Measurements from ENCODE around the gene AFF3.

AFF3 gene

GRCh38 chr2:100040906-100041305 is 101.5 kb downstream of the AFF3 start:
- DNase-seq = no peak

DNA sequence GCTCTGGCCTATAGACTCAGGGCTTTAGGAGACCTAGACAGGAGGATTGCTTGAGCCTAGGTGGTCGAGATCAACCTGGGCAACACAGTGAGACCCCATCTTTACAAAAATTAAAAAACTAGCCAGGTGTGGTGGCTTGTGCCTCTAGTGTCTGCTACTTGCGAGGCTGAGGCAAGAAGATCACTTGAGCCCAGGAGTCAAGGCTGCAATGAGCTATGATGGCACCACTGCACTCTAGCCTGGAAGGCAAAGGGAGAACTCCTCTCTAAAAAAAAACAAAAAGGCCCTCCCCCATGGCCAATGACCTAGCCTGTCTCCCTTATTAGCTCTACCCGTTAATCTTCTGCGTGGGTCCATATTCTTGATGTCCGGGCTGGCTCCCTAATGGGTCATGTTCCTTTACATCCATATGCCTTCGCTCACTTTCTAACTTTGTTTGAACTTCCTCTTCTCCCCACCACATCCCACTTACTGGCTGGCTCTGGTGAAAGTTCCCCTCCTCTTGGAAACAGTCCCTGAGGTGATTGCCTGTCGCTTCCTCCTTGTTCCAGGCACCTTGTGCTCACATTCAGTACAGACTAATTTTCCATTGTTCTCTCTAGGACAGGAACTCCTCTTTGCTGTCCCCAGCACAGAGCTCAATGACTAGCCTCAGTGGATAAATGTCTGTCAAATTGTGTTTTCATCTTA is 103.0 kb downstream of the AFF3 start:
- DNase-seq = no peak

DNA sequence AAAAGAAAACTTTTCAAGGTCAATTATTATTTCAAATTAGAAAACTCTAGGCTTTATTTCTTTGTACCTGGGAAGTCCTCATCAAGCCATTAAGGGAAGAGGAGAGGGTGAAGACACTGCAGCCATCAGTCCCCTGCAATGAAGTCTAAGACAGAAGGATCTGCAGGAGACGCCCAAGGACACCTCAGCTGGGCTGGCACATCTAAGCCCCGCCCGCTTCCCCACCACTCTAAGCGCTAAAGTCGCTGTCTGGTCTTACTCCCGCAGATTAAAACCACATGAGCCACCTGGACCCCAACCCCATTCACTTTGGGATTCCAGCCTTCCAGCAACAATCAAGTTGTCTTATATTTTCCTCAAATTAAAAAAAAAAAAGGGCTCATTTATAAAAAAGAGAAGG is 104.4 kb downstream of the AFF3 start:
- no peak for DNase-seq

DNA sequence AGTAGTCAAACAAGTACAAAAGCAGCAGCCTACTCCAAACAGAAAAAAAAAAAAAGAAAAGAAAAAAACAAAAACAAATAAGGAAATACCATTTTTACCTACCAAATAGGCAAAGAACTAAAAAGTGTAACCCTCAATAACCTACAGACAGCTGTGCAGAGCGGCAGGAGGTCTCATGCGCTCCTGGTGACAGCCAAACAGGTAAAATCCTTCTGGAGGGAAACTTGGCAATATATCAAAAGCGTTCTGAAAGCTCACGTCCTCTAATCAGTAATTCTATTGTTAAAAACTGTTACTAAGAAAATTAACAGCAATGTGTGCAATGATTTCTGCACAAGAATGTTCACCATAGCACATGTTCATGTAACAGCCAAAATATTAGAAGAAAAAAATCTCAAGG is 105.6 kb downstream of the AFF3 start:
- DNase-seq = peak; percentile 77

- DNase-seq = no peak
Measured at GRCh38 chr2:100036026-100036425, 106.4 kb downstream of the AFF3 start.

DNA sequence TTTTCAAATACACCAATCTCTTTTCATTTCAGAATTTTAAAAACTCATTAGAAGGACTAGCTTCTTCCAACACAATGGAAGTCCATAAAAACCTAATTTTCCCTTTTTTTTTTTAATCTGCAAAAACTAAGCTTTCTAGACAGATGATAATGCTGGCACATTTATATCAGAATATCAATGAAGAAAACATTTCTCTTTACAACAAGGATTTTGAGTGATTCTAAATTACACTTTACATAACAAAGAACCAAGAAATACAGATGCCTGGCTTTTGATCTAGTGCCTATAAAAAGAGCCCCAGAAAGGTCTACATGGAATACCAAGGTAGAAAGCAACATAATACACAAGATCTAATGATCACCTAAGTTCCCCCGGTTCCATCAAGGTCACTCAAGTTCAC is 108.0 kb downstream of the AFF3 start:
- DNase-seq = no peak

GRCh38 chr2:100033976-100034375 is 108.4 kb downstream of the AFF3 start:
- no peak for DNase-seq

DNA sequence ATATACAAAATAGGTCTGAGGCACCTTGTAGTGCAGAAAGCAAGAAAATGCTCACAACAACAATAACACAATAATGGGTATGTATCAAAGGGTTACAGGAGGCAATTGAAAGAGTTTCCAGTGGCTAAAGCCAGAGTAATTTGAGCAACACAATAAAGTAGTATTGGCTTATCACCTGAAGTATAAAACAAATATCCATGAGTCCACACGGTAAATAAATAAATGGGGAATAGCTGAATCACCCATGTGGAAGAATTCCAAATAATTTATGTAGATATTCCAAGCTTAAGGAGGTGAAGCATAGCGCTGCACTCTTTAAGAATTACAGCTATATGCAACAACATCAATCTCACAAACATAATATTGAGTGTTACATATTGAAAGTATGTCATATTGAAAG is 110.8 kb downstream of the AFF3 start:
- no peak for DNase-seq

GRCh38 chr2:100029460-100029859 is 112.9 kb downstream of the AFF3 start:
- DNase-seq = no peak

GRCh38 chr2:100021791-100022340 is 120.5 kb downstream of the AFF3 start:
- no peak for DNase-seq

DNA sequence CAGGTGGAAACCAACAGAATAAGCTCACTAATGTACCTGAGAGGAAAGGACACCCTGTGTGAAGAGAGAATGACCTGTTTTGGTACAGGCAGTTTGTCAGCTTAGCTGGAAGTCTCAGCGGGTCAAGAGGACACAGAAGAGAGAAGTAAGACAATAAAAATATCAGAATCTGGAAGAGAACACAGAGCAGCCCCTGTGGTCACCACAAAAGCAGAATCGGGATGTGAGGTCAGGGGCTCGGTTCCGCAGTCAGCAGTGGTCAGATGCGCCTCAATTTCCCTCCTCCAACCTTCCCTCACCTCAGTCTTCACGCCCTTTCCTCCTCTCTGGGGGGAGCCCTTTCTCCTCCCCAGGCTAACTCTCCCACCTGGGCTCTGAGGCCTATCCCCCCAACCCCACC is 122.9 kb downstream of the AFF3 start:
- no peak for DNase-seq

DNA sequence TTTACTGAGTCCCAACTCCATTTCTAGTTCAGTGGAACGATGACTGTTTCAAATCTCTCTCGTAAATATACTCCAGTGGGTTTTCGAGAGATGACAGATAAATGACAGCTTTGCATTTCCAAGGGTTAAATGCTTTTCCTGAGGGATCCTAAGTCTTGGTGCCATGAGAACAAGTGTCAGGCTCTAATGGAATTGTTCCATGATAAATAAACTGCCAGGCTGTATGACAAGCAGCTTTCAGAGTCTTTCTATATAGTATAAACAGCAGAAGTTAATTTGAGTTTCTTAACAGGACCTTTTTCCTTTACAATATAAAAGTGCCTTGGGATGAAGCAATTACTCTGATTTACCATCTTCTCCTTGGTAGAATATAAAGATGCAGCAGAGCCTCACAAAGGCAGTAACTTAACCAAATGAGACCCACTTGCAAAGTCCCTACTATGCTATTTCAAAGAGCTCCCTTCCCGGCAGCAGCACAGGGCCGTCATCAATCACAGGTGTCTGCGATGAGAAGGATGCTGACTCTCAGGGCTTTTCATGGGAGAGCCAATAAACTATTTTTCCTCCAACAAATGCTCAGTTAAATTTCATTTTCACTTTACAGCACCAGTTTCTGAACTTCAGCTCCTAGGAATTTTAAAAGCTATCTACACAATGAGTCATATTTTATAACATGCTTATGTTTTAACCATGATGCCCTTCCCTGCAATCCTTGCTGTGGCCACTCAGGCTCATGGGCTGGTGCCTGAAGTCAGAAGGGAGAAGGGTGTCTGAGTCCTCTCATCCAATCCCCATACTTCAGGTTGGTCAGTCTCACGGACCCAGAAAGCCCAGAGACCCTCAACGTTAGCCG is 123.8 kb downstream of the AFF3 start:
- no peak for DNase-seq

DNA sequence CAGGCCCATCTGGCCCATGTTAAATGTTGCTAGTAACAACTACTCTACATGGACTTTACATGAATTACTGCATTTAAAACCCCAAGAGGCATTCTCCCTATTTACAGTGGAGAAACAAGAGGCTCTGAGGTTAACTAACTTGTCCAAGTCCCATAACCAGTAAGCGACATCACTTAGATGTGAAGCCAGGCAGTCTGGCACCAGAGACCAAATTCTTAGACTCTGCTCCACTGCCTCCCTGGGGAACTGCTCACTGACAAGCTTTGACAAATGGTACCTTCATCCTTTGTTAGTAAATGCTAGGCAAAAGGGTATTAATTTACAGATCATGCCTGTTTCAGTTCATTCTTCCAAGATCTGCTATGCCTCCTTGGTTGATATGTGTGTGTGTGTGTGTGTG is 124.8 kb downstream of the AFF3 start:
- no peak for DNase-seq

GRCh38 chr2:100016756-100017155 is 125.6 kb downstream of the AFF3 start:
- DNase-seq = no peak

- DNase-seq = no peak
Measured at GRCh38 chr2:100015849-100016248, 126.5 kb downstream of the AFF3 start.

DNA sequence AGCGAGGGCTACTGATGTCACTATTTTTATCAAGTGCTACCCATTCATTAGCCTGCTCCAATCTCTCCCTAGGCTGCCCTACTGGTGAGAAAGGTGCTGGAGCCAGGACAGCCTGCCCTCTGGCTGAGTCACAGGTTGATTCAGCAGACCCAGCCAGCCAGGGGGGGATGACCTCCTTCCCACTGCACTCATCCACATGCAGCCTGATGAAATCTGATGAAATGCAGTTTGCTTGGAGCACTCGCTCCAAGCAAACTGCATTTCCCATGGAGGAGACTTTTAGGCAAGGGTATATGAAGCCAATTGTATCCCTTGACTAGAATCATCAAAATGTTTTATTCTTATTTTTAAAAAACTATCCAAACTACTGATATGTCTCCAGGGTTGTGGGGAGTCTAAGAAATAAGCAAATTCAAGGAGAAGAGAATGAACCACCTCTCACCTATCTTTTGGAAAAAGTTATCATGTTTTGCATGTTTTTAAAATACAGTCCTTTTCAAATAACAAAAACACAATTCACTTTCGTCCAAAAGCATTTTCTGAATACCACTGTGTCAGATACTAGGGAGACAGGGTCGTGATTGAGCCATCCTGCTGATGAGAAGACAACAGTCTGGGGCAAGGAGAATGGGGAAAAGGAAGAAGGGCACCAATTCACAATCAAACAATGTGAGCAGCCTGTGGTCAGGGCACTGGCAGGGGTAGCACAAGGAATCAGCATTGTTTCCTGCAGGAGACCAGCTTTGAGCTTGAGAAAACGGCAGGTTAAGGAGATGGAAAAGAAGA is 128.3 kb downstream of the AFF3 start:
- peak; percentile 10 for DNase-seq

DNA sequence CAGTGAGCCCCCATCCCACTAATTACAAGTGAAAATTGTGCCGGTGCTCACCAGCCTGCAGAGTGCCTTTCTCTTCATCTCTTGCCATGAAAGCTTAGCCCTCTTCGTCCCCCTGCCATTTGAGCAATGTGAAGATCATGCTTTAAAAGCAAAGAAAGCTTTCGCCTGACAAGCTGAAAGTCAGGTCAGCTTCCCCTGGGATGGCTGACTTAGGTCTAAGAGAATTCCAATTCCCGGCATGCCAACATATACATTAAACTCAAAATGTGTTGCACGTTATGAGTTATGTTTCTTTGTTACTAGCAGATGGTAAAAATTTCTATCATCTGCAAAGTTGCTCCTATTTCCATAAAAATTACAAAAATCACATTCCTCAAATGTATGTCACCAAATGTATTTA is 129.8 kb downstream of the AFF3 start:
- DNase-seq = no peak

GRCh38 chr2:100011272-100011731 is 131.1 kb downstream of the AFF3 start:
- no peak for DNase-seq

DNA sequence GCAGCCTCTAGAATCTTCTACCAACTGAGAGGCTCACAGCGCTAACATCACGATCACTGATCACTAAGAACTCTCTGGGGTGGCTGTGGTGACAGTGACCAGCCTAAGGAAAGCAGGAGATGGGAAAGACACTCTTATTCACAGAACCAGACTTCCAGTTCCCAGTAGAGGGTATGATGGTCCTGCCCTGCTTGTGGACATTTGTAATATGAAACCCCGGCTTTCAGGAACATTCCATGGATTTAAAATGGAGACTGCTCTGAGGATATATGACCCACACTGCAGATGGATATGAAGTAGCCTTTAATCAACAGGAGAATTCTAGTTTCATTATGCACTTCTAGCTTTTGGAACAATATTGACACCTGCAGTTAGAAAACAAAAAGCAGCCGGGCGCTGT is 131.8 kb downstream of the AFF3 start:
- DNase-seq = no peak

DNA sequence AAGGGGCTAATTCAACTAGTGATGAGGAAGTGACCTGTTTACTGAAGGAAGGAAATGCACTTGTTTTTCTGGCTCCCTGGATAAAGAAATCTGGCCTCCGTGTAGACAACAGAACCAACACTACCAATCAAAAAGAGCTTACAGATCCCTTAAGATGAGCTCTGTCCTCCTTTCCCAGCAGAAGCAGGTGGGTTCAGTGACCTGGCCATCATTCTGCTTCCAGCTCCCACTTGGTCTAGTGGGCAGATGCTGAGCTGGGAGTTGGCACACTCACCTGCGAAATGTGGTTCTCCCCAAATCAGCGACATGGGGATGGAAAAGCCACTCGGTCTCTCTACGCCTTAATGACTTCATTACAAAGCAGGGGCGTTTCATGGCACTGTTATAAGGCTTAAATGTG is 132.6 kb downstream of the AFF3 start:
- no peak for DNase-seq

DNA sequence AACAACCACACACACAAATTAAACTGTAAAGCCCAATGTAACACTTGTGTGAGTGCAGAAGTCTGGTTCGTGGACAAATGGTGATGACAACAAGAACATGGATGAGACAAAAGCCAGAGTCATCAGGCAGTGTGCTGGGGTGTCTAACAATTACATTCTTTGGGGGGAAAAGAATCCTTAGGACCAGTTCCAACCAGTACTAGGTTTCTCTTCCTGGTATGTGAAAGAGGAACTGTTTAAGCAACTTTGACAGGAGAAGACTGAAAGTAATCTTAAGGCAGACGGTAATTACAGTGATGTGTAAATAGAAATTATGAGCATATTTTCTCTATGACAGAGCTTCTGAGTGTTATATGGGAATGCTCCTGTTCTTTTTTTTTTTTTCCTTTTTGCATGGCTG is 133.4 kb downstream of the AFF3 start:
- no peak for DNase-seq

GRCh38 chr2:100006516-100006915 is 135.9 kb downstream of the AFF3 start:
- DNase-seq = no peak

GRCh38 chr2:100004959-100005387 is 137.4 kb downstream of the AFF3 start:
- DNase-seq = no peak
